ENCODE measurements around the gene ADGRF3. TPM values are rescaled to one million over a fixed set of nuclear protein-coding genes. Genes with fewer than 3 reads are reported as not detected.

Gene ADGRF3
- total and polyA plus RNA-seq, 2 of the 13 experiments (the other 11 are each of a cell fraction or from before 2014, with no cell fraction given): 0.40 to 1.5 TPM

- TF ChIP-seq HNF1A (IDR thresholded peaks at IDR 0.05; ENCODE audit: low read depth) (peak; percentile 12; the same call in 1 of the 2 replicates), HNF1A (CRISPR knock-in tag; IDR thresholded peaks at IDR 0.05; ENCODE audit: borderline replicate concordance) (peak; percentile 57; the same call in 1 of the 2 replicates), PCBP2 (optimal IDR thresholded peaks at IDR 0.05; ENCODE audit: low read depth, low read length, poor library complexity, severe bottlenecking) (no peak), ZNF17 (CRISPR knock-in tag; IDR thresholded peaks at IDR 0.05) (no peak), ZKSCAN1 (IDR thresholded peaks at IDR 0.05; ENCODE audit: low read length) (no peak), PHB2 (IDR thresholded peaks at IDR 0.05; ENCODE audit: partially characterized antibody) (no peak), ZNF772 (CRISPR knock-in tag; IDR thresholded peaks at IDR 0.05) (peak; percentile 95), BCL6 (CRISPR knock-in tag; IDR thresholded peaks at IDR 0.05) (0 out of 2 replicates have a peak, but pooled peaks have one; percentile 15), ZNF674 (CRISPR knock-in tag; IDR thresholded peaks at IDR 0.05; ENCODE audit: low read depth) (0 out of 2 replicates have a peak, but pooled peaks have one; percentile 89), ZBTB2 (CRISPR knock-in tag; IDR thresholded peaks at IDR 0.05; ENCODE audit: low read depth) (no peak), ZNF652 (CRISPR knock-in tag; IDR thresholded peaks at IDR 0.05; ENCODE audit: borderline replicate concordance, low read depth) (no peak)
- TF ChIP-seq, protein P1, sequence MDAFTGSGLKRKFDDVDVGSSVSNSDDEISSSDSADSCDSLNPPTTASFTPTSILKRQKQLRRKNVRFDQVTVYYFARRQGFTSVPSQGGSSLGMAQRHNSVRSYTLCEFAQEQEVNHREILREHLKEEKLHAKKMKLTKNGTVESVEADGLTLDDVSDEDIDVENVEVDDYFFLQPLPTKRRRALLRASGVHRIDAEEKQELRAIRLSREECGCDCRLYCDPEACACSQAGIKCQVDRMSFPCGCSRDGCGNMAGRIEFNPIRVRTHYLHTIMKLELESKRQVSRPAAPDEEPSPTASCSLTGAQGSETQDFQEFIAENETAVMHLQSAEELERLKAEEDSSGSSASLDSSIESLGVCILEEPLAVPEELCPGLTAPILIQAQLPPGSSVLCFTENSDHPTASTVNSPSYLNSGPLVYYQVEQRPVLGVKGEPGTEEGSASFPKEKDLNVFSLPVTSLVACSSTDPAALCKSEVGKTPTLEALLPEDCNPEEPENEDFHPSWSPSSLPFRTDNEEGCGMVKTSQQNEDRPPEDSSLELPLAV (CRISPR knock-in tag; conservative IDR thresholded peaks at IDR 0.05; ENCODE audit: low read depth): no peak
These were observed 790 bp downstream of the ADGRF3 start, which contains the start of gene SELENOI (continued) for GRCh38 chr2:26345545-26346453.
